Astrocyte (in vitro differentiated cells and primary cell): Measurements from ENCODE around the gene MCF2L.

Experiments used
- CTCF ChIP-seq: IDR thresholded peaks from 2 replicates; pipeline ENCODE4 v1.5.1; 2011; ENCODE audit warnings: low read depth, mild to moderate bottlenecking, inconsistent platforms, low read length, moderate library complexity; ENCODE audit not compliant: insufficient read depth
- EZH2 ChIP-seq: IDR thresholded peaks from 2 replicates; pipeline ENCODE4 v1.6.1; 2012; ENCODE audit warnings: mild to moderate bottlenecking, low read length, inconsistent platforms; ENCODE audit not compliant: insufficient read depth

GRCh38 chr13:113135281-113135760, 166.3 kb downstream of the MCF2L start:
- TF ChIP-seq CTCF (no peak), EZH2 (no peak)
